IPS-11a (cell line): ENCODE measurements around the gene AUTS2.

Experiments
- H3K4me3 ChIP-seq: one replicate; pipeline ENCODE4 v1.5.1; 2013; ENCODE audit warnings: low read depth, low read length, control low read depth

The AUTS2 gene

GRCh38 chr7:70318511-70318910, 720.2 kb downstream of the AUTS2 start:
- H3K4me3 ChIP-seq = no peak overlapping the region

DNA sequence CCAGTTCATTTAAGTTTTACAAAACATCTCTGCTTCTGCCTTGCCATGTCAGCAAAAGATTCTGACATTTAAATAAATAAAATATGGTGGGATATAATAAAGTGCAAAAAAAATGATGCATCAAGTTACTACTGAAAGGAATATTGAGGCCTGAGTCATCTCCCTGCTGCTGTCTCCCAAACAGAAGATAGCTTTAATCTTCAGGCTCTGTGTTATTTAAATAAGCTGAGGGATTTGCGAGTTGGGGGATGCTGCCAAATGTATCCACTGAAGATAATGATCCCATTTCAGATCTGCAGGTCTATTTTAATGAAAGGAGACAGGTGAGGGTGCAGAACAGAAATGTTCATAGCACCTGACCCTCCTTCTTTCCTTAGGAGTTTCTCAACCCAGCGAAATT, 720.8 kb downstream of the AUTS2 start:
- H3K4me3 ChIP-seq = no peak overlapping the region

DNA sequence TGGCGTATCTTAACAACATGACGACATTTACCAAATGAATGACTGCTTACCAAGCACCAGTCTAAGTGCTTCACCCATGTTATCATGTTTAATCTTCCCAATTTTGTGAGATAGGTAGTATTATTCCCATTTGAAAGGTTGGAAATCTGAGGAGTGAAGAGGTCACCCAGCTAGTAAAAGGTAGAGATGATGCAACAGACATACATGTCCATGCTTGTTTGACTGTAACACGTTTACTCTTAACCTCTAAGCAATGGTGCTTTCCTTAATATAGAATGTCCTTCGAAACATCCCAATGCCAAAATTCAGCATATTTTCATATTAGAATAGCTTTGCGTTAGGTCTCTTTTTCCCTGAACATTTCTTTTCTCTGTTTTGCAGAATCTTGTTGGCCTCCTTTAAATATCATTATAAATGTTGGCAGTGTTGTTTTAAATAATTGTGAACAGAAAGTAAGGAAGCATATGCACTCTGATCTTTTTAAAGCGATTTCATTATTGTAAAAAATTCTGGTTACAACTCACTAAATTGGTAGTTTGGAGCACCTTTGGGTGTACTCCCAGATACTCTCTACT, 722.8 kb downstream of the AUTS2 start:
- no peak overlapping the region for H3K4me3 ChIP-seq

- no peak overlapping the region for H3K4me3 ChIP-seq
These were observed 724.6 kb downstream of the AUTS2 start for GRCh38 chr7:70322856-70323255.

- no peak overlapping the region for H3K4me3 ChIP-seq
These were observed 727.3 kb downstream of the AUTS2 start for GRCh38 chr7:70325509-70326101.

- H3K4me3 ChIP-seq = no peak overlapping the region
These were observed 736.0 kb downstream of the AUTS2 start for GRCh38 chr7:70334295-70334694.

GRCh38 chr7:70334871-70335270, 736.6 kb downstream of the AUTS2 start:
- no peak overlapping the region for H3K4me3 ChIP-seq

DNA sequence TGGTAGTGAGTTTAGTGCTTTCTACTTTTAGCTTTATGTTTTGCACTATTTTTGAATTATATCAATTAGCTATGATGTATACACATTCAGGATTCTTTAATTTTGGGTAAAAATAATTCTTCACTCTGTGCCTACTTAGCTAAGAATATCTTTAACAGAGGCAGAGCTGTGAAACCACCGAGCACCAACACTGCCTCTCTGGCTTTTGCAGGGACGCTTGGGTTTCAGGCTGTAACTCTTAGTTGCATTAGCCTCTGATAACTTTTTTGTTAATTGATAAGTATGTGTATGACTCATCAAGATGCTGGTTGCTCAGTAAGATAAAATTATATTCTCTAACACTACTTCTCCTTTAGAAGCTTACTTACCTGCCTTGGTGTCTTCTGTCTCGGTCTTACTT, 738.3 kb downstream of the AUTS2 start:
- no peak overlapping the region for H3K4me3 ChIP-seq

GRCh38 chr7:70338015-70338414, 739.7 kb downstream of the AUTS2 start:
- no peak overlapping the region for H3K4me3 ChIP-seq

DNA sequence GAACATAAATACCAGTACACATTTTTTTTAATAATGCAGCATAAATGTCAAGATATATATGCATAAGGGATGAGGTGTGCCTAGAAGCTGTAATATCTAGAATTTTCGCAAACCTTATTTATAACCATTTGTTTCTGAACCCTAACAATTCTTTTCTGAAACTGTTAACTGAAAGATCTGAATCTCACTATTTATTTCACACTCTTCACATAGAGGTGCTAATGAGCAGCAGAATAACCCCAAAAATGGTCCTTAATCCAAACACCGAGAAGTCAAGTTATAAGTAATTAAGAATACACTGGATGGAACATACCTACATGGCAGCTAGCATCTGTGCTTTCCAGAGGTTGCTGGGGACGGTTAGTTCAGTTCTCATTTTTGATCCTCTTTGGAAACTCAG, 742.0 kb downstream of the AUTS2 start:
- H3K4me3 ChIP-seq = no peak overlapping the region

- no peak overlapping the region for H3K4me3 ChIP-seq
These were observed 743.2 kb downstream of the AUTS2 start for GRCh38 chr7:70341446-70341845.

GRCh38 chr7:70343519-70343918, 745.2 kb downstream of the AUTS2 start:
- H3K4me3 ChIP-seq = no peak overlapping the region

DNA sequence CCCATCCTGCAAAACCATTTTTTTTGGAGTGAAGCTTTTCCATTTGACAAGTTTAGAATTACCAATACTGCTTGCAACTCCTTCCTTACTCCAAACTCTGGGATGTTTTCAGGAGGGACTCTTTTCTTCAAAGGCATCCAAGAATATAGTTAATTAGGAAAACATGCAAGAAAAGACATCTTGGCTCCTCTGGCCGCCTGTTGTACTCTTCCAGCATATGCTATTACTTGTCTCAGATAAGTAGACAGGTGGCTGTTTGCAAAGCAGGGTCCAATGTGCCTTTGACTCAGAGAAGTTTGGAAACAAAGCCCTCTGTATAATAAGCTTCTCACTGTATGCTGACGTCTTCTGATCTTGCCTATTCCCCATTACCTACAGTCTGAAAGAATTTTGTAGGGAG, 746.5 kb downstream of the AUTS2 start:
- H3K4me3 ChIP-seq = no peak overlapping the region

DNA sequence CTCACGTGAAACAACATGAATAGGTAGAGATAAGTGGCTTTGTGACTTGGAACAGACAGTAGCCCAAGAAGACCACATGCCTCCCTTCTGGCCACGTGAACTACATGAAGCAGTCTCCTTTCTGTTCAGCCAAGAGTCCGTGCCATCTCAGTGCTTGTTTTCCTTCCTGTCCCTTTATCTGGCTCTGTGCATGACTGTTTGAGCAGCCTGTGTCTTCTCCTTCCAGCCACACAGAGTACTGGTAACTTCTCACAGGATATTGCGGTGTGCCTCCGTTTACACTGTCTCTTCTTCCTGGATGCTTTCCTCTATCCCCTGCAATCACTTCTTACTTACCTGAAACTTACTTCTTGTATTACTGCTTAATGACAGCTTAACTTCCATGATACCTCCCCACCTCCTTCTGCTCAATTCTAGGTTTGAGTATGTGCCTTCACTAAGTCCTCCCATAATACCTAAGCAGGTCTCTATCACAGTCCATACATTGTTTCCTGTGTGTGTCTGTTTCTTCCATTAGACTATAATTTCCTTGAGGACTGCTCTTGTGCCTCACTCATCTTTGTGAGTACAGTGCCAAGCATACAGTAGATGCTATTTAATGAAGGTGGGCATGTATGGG, 748.7 kb downstream of the AUTS2 start:
- H3K4me3 ChIP-seq = no peak overlapping the region

- H3K4me3 ChIP-seq = no peak overlapping the region
These were observed 749.4 kb downstream of the AUTS2 start for GRCh38 chr7:70347463-70348254.

GRCh38 chr7:70349031-70349430, 750.8 kb downstream of the AUTS2 start:
- H3K4me3 ChIP-seq = no peak overlapping the region

- no peak overlapping the region for H3K4me3 ChIP-seq
These were observed 751.5 kb downstream of the AUTS2 start for GRCh38 chr7:70349819-70350218.

DNA sequence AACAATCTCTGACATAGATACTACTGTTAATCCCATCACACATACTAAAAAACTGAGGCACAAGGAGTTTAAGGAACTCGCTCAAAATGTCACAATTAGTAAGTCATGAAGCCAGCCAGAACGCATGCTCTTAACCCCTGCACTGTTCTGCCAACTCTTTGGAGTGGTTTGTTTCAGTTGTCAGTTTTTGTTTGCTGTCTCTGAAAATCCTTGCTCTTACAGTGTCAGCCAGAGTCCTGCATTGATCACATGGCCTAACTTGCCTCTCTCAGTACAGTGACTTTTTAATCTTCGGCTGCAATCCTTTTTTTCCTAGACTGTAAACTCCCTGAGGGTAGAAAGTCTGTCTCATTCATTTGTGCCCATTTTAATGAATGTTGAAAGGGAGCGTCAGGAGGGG, 753.8 kb downstream of the AUTS2 start:
- no peak overlapping the region for H3K4me3 ChIP-seq

- no peak overlapping the region for H3K4me3 ChIP-seq
These were observed 754.6 kb downstream of the AUTS2 start for GRCh38 chr7:70352906-70353305.

DNA sequence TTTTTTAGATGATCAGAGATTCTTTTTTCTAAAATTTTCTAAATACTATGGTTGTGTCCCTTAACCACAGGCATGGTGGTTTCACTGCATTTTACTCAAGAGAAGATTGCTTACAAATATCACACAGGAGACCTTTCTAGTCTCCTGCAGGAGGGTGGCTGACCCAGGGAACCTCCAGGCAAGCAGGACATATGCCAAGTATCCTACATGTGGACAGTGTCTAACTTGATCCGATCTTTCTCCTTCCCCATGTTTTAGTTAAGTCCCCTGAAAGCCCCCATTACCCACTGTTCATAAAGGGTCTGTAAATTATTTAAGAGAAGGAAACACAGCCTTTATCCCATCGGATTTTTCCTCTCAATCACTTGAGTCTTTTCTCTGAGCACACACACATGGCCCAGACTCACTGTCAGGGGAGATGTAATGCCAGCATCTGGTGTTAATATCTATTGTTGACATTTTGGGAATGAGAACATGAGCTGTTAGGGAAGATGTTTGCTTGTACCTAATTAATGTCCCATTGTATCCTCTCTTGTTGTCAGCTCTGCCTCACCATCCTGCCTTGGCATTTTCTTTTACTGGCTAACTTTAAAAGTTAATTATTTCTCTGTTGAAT, 755.2 kb downstream of the AUTS2 start:
- no peak overlapping the region for H3K4me3 ChIP-seq

- no peak overlapping the region for H3K4me3 ChIP-seq
These were observed 755.7 kb downstream of the AUTS2 start for GRCh38 chr7:70353946-70354335.
